ENCODE data around the gene MXI1. TPM values are rescaled to one million over a fixed set of nuclear protein-coding genes. Genes with fewer than 3 reads are reported as not detected.
"Not testable (repeated sequence)": the region's sequence is repeated elsewhere in the genome, so short reads cannot be mapped to it uniquely, and the experiment has no call there.

The MXI1 gene
- total RNA-seq, 1 donor = 75.7 TPM

- no peaks in the 10 kb centered on the region for H3K27me3 ChIP-seq (ENCODE audit: insufficient read depth, low read length)
- H3K9me3 ChIP-seq (ENCODE audit: low read depth, low read length) = no peaks in the 10 kb centered on the region
- H3K4me1 ChIP-seq (ENCODE audit: insufficient read depth, low read length) = peaks cover 18% of the 10 kb centered on the region
- no peak overlapping the region for H3K4me3 ChIP-seq (ENCODE audit: low read length)
These were observed 21.8 kb downstream of the MXI1 start for GRCh38 chr10:110229155-110229554.

DNA sequence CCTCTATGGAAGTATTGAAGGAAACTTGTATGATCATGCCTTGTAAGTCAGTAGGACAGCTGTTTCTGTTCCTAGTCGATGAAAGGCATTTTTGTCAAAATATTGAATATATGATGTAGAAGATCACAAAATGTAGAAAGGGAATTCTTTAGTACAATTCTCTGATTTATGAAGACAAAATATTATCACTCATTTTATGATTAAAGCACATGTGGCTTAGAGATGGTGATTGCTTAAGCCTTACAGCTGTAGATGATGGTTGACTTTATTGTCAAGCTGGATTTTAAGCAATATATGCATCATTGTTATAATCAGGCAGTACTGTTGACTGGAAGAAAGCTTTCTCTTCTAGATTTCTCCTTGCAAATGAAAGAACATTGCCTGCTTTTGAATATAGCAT lies 26.4 kb downstream of the MXI1 start:
- H3K4me1 ChIP-seq (ENCODE audit: insufficient read depth, low read length) = peaks cover under 1% of the 10 kb centered on the region
- H3K27me3 ChIP-seq (ENCODE audit: insufficient read depth, low read length) = no peaks in the 10 kb centered on the region
- H3K9me3 ChIP-seq (ENCODE audit: low read depth, low read length) = no peaks in the 10 kb centered on the region
- H3K4me3 ChIP-seq (ENCODE audit: low read length) = no peak overlapping the region

DNA sequence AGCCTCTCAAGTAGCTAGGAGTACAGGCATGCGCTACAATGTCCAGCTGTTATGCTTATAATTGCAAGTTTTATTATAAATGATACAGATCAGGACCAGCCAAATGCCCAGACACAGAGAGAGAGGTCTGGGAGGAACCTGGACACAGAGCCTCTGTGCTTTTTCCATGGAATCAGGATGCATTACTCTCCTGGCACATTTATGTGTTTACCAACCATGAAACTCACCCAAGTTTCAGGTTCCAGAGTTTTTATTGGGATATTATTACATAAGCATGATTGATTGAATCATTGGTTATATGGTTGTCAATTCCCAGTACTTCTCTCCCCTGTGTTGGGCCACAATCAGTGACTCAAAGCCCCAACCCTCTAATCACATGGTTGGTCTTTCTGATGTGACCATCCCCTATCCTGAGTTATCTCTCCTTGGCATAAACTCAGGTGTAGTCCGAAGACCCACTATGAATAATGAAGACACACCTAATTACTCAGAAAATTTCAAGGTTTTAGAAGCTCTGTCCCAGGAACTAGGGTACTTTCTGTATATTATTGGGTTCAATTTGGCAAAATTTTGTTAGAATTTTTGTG lies 30.6 kb downstream of the MXI1 start:
- Histone ChIP-seq H3K4me1 (ENCODE audit: insufficient read depth, low read length) (peaks cover 4% of the 10 kb centered on the region), H3K9me3 (ENCODE audit: low read depth, low read length) (no peaks in the 10 kb centered on the region), H3K27me3 (ENCODE audit: insufficient read depth, low read length) (no peaks in the 10 kb centered on the region), H3K4me3 (ENCODE audit: low read length) (no peak overlapping the region)

DNA sequence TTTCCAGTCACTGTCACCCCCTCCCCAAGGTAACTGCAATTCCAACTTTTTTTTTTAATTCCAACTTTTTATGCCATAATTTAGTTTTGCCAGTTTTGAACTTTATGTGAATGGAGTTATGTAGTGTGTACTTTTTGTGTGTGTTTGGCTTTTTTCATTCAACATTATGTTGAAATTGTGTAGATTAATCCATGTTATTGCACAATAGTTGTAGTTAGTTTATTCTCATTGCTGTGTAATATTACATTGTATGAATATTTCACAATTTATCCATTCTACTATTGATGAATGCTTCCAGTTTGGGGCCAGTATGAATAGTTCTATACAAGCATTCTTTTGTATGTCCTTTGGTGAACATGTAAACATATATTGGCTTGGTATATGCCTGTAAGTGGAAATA lies 32.5 kb downstream of the MXI1 start:
- no peak overlapping the region for H3K4me3 ChIP-seq (ENCODE audit: low read length)
- no peaks in the 10 kb centered on the region for H3K9me3 ChIP-seq (ENCODE audit: low read depth, low read length)
- no peaks in the 10 kb centered on the region for H3K27me3 ChIP-seq (ENCODE audit: insufficient read depth, low read length)
- H3K4me1 ChIP-seq (ENCODE audit: insufficient read depth, low read length) = peaks cover 4% of the 10 kb centered on the region

GRCh38 chr10:110241407-110241806 lies 34.0 kb downstream of the MXI1 start:
- no peaks in the 10 kb centered on the region for H3K9me3 ChIP-seq (ENCODE audit: low read depth, low read length)
- H3K4me1 ChIP-seq (ENCODE audit: insufficient read depth, low read length) = peaks cover 4% of the 10 kb centered on the region
- no peaks in the 10 kb centered on the region for H3K27me3 ChIP-seq (ENCODE audit: insufficient read depth, low read length)
- H3K4me3 ChIP-seq (ENCODE audit: low read length) = no peak overlapping the region

- no peaks in the 10 kb centered on the region for H3K9me3 ChIP-seq (ENCODE audit: low read depth, low read length)
- peaks cover 4% of the 10 kb centered on the region for H3K4me1 ChIP-seq (ENCODE audit: insufficient read depth, low read length)
- H3K4me3 ChIP-seq (ENCODE audit: low read length) = no peak overlapping the region
- no peaks in the 10 kb centered on the region for H3K27me3 ChIP-seq (ENCODE audit: insufficient read depth, low read length)
These were observed 34.4 kb downstream of the MXI1 start for GRCh38 chr10:110241841-110242240.

DNA sequence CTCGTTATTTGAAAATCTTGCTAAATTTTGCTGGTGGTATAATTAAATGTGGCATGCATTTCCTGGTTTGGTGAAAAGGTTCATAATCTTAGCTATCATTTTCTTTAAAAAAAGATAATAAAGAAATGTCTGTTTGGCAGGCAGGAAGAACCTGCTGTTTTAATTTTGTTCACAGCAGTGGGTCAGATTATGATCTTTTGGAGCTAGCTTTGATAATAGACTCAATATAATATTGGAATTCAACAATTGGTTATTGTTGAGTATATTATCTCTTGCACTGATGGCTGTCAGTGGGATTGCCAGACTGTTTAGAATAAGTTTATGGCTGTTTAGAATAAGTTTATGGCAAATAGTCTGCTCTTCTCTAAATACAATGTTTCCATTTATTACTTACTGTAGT lies 35.1 kb downstream of the MXI1 start:
- Histone ChIP-seq H3K27me3 (ENCODE audit: insufficient read depth, low read length) (no peaks in the 10 kb centered on the region), H3K4me1 (ENCODE audit: insufficient read depth, low read length) (peaks cover 4% of the 10 kb centered on the region), H3K4me3 (ENCODE audit: low read length) (no peak overlapping the region), H3K9me3 (ENCODE audit: low read depth, low read length) (no peaks in the 10 kb centered on the region)

- no peaks in the 10 kb centered on the region for H3K4me1 ChIP-seq (ENCODE audit: insufficient read depth, low read length)
- no peaks in the 10 kb centered on the region for H3K27me3 ChIP-seq (ENCODE audit: insufficient read depth, low read length)
- H3K4me3 ChIP-seq (ENCODE audit: low read length) = no peak overlapping the region
- no peaks in the 10 kb centered on the region for H3K9me3 ChIP-seq (ENCODE audit: low read depth, low read length)
These were observed 37.1 kb downstream of the MXI1 start for GRCh38 chr10:110244550-110244949.

DNA sequence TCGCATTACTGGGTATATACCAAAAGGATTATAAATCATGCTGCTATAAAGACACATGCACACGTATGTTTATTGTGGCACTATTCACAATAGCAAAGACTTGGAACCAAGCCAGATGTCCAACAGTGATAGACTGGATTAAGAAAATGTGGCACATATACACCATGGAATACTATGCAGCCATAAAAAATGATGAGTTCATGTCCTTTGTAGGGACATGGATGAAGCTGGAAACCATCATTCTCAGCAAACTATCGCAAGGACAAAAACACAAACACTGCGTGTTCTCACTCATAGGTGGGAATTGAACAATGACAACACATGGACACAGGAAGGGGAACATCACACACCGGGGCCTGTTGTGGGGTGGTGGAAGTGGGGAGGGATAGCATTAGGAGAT lies 40.4 kb downstream of the MXI1 start:
- H3K27me3 ChIP-seq (ENCODE audit: insufficient read depth, low read length); H3K4me1 ChIP-seq (ENCODE audit: insufficient read depth, low read length); H3K4me3 ChIP-seq (ENCODE audit: low read length); H3K9me3 ChIP-seq (ENCODE audit: low read depth, low read length): not testable (repeated sequence)

- not testable (repeated sequence) for H3K27me3 ChIP-seq (ENCODE audit: insufficient read depth, low read length); H3K9me3 ChIP-seq (ENCODE audit: low read depth, low read length); H3K4me3 ChIP-seq (ENCODE audit: low read length); H3K4me1 ChIP-seq (ENCODE audit: insufficient read depth, low read length)
These were observed 42.1 kb downstream of the MXI1 start for GRCh38 chr10:110249489-110249888.

DNA sequence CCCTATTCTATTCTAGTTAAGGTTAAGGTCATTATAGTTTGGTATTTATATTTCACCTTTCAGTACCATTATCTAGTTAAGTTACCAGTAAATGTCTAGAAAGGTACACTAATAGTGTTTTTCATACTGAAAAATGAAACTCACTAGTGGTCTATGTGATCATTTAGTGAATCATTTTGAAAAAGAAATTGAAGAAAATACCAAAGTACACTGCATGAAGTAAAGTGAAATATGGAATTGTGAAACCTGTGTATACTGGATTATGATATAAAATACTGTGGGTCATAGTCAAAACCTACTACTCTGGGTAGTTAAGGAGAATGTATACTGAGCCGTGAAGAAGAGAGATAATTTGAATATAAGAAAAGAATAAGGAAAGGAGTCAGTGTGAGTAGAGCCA lies 44.0 kb downstream of the MXI1 start:
- not testable (repeated sequence) for H3K9me3 ChIP-seq (ENCODE audit: low read depth, low read length); H3K4me1 ChIP-seq (ENCODE audit: insufficient read depth, low read length); H3K4me3 ChIP-seq (ENCODE audit: low read length); H3K27me3 ChIP-seq (ENCODE audit: insufficient read depth, low read length)

- H3K4me3 ChIP-seq (ENCODE audit: low read length) = no peak overlapping the region
- H3K4me1 ChIP-seq (ENCODE audit: insufficient read depth, low read length) = no peaks in the 10 kb centered on the region
- no peaks in the 10 kb centered on the region for H3K27me3 ChIP-seq (ENCODE audit: insufficient read depth, low read length)
- H3K9me3 ChIP-seq (ENCODE audit: low read depth, low read length) = no peaks in the 10 kb centered on the region
These were observed 44.7 kb downstream of the MXI1 start for GRCh38 chr10:110252151-110252550.

DNA sequence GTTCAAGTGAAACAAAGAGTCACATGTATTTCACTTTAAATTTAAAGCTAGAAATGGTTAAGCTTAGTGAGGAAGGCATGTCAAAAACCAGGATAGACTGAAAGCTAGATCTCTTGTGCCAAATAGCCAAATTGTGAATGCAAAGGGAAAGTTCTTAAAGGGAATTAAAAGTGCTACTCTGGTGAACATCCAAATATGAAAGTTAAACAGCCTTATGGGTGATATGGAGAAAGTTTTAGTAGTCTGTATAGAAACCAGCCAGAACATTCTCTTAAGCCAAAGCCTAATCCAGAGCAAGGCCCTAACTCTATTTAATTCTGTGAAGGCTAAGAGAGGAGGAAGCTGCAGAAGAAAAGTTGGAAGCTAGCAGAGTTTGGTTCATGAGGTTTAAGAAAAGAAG lies 47.1 kb downstream of the MXI1 start:
- Histone ChIP-seq H3K4me3 (ENCODE audit: low read length) (no peak overlapping the region), H3K9me3 (ENCODE audit: low read depth, low read length) (no peaks in the 10 kb centered on the region), H3K4me1 (ENCODE audit: insufficient read depth, low read length) (no peaks in the 10 kb centered on the region), H3K27me3 (ENCODE audit: insufficient read depth, low read length) (no peaks in the 10 kb centered on the region)

DNA sequence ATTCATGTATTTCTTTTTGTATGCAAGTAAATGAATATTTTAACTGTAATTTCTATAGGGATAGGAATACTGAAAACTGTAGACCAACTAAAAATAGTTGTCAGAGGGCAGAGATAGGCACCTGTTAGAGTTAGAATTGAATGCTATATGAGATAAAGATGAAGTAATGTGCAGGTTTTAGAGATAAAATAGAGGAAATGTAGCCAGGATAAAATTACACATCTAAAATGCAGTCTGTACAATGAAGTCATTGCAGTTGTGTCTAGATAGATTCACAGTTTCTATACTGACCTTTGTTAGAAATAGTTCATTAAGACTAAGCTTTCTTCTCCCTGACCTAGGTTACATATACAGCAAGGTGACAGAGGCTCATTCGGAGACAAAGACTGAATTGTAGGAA lies 51.1 kb downstream of the MXI1 start:
- Histone ChIP-seq H3K4me1 (ENCODE audit: insufficient read depth, low read length) (no peaks in the 10 kb centered on the region), H3K4me3 (ENCODE audit: low read length) (no peak overlapping the region), H3K27me3 (ENCODE audit: insufficient read depth, low read length) (no peaks in the 10 kb centered on the region), H3K9me3 (ENCODE audit: low read depth, low read length) (no peaks in the 10 kb centered on the region)

DNA sequence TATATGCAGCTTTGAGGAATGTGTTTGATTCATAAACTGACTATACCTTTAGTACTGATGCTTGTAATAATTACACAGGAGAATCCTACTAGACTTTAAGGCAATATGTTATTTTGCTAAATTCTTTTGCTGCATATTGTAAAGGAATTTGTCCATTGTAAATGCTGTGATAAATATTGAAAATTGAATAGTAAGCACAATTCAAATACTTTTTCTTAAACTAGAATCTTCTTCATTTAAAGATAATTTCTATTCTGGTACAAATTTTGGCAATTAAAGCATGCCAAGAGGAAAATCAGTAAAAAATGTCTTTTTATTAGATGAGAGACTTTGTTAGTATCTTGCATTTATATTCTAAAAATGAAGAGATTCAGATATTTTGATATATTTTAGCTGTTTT lies 51.9 kb downstream of the MXI1 start:
- Histone ChIP-seq H3K4me1 (ENCODE audit: insufficient read depth, low read length) (no peaks in the 10 kb centered on the region), H3K4me3 (ENCODE audit: low read length) (no peak overlapping the region), H3K27me3 (ENCODE audit: insufficient read depth, low read length) (no peaks in the 10 kb centered on the region), H3K9me3 (ENCODE audit: low read depth, low read length) (no peaks in the 10 kb centered on the region)

DNA sequence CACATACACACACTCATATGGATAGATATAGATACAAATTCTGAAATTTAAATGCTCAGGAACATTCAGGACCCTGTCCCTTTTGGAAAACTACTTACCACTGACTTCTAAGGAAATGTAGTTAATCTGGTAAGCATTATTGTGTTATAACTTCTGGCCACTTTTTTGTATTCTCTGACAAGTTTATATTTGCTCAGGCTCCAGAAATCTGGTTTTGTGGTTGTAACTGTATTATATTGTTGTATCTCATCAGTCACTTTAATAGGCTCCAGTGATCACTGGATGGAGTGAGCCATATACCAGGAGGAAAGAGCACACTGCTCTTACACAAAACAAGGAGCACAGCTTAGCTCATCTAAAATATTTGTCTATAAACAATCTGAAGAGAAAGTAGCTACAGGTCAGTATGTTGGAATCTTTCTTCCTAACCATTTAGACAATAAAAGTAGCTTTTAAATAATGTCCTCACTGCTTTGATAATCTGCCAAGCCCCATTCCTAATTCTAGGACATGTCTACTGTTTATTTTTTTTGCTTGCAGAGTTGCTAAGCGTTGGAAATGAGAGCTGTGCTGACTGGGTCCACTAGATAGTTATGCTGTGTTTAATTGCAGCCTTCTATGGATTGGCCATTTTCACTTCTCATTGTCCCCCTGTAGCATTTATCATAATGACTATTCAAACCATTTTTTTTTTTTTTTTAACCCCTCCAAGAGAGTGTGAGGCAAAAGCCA lies 53.5 kb downstream of the MXI1 start:
- no peaks in the 10 kb centered on the region for H3K9me3 ChIP-seq (ENCODE audit: low read depth, low read length)
- H3K4me3 ChIP-seq (ENCODE audit: low read length) = no peak overlapping the region
- H3K4me1 ChIP-seq (ENCODE audit: insufficient read depth, low read length) = no peaks in the 10 kb centered on the region
- H3K27me3 ChIP-seq (ENCODE audit: insufficient read depth, low read length) = no peaks in the 10 kb centered on the region

Measured in mononuclear cell (primary cell).